IPS-18c (cell line): ENCODE measurements around the gene THAP4.

Experiments used
- H3K4me3 ChIP-seq: 2 replicates; pipeline ENCODE4 v1.7.0; 2013; ENCODE audit warnings: low read depth, mild to moderate bottlenecking, low read length, moderate library complexity; ENCODE audit not compliant: insufficient read depth
- H3K9me3 ChIP-seq: one replicate; pipeline ENCODE4 v1.6.1; 2013; ENCODE audit warnings: mild to moderate bottlenecking, low read length, moderate library complexity; ENCODE audit not compliant: control insufficient read depth, insufficient read depth

Gene THAP4

DNA sequence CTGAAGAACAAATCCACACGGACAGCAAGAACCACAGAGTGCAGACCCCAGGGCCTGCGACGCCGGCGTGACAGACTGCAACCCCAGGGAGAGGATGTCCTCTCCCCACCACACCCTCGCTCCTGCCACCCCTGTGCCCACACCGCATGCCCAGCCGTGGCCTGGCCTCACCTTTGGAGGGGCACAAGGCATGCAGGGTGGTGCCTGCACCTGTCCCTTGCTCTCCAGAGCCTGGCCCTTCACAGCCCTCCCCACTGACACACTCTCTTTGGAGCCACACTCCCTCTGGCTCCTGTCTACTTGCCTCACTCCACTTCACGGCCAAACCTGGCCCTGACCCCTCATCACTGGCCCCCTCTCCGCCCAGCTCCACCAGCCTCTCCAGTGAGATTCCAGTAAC is 9.3 kb downstream of the THAP4 start:
- no peaks in the 10 kb centered on the region for H3K9me3 ChIP-seq
- no peak overlapping the region for H3K4me3 ChIP-seq

DNA sequence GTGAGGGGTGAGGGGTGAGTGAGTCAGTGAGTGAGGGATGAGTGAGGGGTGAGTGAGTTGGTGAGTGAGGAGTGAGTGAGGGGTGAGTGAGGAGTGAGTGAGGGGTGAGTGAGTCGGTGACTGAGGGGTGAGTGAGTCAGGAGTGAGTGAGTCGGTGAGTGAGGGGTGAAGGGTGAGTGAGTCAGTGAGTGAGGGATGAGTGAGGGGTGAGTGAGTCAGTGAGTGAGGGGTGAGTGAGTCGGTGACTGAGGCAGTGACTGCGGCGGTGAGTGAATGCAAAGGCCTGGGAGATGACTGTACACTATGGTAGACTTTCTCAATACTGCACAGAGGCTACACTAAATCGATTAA is 16.6 kb downstream of the THAP4 start:
- Histone ChIP-seq H3K9me3 (no peaks in the 10 kb centered on the region), H3K4me3 (no peak overlapping the region)

GRCh38 chr2:241619597-241620418 is 17.1 kb downstream of the THAP4 start:
- H3K9me3 ChIP-seq, result no peaks in the 10 kb centered on the region
- H3K4me3 ChIP-seq, result no peak overlapping the region

DNA sequence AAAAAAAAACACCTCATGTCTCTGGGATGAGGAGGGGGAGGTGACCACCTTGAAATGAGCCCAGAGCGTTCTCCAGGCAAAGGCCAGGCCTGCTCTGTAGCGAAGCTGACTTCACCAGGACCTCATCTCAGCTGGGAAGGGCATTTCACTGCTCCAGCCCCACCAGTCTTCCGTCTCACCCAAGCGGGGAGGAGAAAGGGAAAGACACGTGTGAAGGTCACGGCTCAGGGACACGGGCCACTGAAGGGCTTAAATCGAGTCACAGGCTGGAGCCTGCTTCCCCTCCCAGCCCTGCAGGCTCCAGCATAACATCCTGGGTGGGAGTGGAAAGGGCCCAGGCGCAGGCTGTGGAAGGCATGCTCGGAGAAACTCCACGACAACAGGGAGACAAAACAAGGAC is 18.1 kb downstream of the THAP4 start:
- Histone ChIP-seq H3K4me3 (no peak overlapping the region), H3K9me3 (no peaks in the 10 kb centered on the region)

- Histone ChIP-seq H3K9me3 (no peaks in the 10 kb centered on the region), H3K4me3 (no peak overlapping the region)
These were observed 18.6 kb downstream of the THAP4 start for GRCh38 chr2:241618296-241618805.

DNA sequence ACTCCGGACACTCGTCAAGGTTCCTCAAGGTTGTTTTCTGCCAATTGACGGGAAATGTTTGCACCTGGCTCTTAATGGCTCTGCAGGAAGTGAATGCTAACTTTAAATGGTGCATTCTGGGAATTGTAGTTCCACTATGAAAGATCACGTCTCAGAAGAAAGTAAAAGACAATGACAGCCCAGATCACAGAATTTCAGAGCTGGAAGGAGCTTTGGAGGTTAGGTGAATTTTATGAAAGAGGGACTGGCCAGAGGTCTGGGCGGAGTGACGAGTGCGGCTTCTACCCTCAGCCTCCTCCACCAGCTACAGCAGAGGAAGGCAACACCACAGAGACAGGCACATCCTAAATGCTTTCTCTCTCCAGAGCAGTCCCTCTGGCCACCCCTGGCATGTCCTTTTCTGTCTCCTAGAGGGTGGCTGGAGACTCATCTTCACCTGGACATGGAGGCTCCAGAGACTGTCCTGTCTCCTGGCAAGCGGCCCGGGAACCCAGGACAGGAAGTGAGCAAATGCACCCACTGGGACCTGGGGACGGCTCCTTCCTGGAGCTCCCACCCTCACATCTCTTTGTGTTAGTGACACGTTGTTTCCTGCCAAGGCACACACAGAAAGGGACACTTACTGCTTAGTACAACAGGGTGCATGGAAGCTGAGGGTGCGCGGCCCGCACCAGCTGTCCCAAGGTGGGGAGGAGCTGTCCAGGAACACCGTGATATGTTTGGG is 19.4 kb downstream of the THAP4 start:
- Histone ChIP-seq H3K9me3 (no peaks in the 10 kb centered on the region), H3K4me3 (no peak overlapping the region)

DNA sequence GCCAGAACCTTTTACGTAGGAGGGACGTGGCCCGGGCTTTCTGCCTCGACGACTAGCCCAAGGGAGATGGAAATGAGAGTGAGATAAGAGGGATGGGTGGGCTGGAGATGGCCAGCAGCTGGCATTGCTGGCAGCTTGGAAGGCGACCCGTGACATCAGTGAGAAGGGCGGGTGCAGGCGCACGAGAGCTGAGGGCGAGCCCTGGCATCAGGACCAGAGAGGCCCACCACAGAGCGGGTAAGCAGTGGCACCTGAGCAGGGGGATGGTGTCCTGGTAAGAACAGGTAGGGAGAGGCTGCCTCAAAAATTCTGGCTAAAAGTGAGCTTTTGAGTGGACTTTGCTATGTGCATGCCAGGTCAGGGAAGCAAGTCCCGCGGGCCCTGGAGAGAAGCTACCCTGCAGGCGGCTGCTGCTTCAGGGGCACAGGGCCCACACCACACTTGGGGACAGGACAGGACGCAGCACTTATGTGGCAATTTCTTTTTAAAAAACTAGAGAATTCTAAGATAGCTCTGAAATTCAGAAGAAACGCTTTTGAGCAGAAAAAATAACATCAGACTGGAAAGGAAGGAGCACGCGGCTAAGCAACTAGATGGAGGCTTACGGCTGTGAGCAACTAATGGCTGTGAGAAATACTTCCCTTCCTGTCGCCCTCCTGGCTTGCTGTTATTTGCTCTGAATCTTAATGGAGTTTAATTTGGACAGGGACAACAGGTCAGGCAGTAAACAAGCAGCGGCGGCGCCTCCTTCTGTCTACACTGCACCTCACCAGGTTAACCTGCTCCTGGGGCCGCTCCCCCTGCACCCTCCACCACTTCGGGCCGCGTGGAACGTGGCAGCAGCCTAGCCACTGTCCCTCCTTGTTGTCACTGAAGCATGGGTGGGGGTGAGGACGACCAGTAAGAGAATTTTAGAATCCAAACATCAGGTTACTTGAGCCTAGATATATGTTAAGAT is 20.5 kb downstream of the THAP4 start:
- Histone ChIP-seq H3K4me3 (no peak overlapping the region), H3K9me3 (no peaks in the 10 kb centered on the region)

- no peaks in the 10 kb centered on the region for H3K9me3 ChIP-seq
- H3K4me3 ChIP-seq, result no peak overlapping the region
These were observed 21.4 kb downstream of the THAP4 start for GRCh38 chr2:241615522-241616052.

- Histone ChIP-seq H3K4me3 (no peak overlapping the region), H3K9me3 (no peaks in the 10 kb centered on the region)
These were observed 21.9 kb downstream of the THAP4 start for GRCh38 chr2:241615041-241615440.

DNA sequence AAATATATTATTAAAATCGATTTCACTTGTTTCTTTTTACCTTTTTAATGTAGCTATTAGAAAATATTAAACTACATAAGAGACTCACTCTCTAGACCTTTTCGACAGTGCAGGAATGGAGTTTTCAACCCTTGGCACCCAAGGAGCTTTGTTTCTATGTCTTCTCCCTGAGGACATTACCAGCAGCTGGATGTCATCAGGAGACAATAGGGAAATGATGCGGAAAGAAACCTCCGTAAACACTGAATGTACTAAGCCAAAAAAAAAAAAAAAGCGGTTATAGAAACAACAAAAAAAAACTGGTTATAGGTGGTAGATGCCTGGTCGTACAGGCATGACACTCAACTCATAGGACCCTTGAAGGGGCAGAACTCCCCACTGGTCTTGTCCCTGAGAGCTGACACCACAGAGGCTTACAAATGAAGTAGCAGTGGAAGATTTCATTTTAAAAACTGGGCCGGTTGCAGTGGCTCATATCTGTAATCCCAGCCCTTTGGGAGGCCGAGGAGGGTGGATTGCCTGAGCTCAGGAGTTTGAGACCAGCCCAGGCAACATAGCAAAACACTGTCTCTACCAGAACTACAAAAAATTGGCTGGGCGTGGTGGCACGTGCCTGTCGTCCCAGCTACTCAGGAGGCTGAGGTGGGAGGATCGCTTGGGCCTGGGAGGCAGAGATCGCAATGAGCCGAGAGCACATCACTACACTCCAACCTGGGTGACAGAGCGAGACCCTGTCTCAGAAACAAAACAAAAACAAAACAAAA is 23.8 kb downstream of the THAP4 start:
- no peaks in the 10 kb centered on the region for H3K9me3 ChIP-seq
- no peak overlapping the region for H3K4me3 ChIP-seq

DNA sequence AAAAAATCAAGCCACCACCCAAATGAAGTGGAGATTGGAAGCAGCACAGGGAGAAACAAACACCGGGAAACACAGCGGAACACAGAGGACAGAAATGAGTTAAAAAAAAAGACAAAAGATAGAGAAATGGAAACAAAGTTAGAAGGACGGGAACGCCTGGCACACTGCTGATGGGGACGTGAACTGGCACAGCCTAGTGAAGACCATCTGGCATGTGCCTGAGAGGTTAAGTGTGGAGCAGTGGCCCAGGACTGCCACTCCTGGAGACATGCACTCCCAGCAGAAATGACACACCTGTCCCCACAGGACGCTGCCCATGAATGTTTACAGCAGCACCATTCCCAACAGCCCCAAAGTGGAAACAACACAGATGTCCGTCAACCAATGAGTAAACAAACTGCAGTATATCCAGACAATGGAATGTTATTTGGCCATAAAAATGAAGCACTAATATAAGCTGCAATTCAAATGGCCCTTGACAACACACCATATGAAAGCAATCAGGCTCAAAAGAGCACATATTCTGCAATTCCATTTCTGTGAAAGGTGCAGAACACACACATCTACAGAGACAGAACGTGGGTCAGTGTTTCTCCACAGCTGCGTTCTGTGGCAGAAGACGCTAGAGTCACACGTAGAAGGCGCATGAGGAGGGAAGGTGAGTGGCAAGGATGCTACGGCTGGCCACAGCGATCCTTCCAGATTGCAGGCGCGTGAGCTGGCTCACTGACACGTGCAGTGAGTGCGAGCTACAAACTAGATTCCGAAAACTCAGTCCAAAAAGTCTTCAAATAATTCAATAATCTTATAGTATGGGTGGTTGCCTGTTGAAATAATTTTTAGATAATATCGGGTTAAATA is 24.6 kb downstream of the THAP4 start:
- Histone ChIP-seq H3K4me3 (no peak overlapping the region), H3K9me3 (no peaks in the 10 kb centered on the region)

- no peaks in the 10 kb centered on the region for H3K9me3 ChIP-seq
- H3K4me3 ChIP-seq, result no peak overlapping the region
These were observed 25.9 kb downstream of the THAP4 start for GRCh38 chr2:241611062-241611461.

- Histone ChIP-seq H3K9me3 (no peaks in the 10 kb centered on the region), H3K4me3 (peak overlapping the region; percentile 71)
These were observed 26.8 kb downstream of the THAP4 start for GRCh38 chr2:241609859-241610793.

GRCh38 chr2:241608881-241609280 is 28.1 kb downstream of the THAP4 start:
- Histone ChIP-seq H3K9me3 (no peaks in the 10 kb centered on the region), H3K4me3 (no peak overlapping the region)
